Activated T-helper 17 cell treated with anti-CD3 and anti-CD28 coated beads, Interleukin-2, amount 50 U/mL, for 72 hours (primary cell): ENCODE measurements around the gene MPST. TPM values are rescaled to one million over a fixed set of nuclear protein-coding genes. Genes with fewer than 3 reads are reported as not detected.

ENCODE experiments used
- ATAC-seq: fragments of 150-1000 bp; cut with Tn5 transposase; replicated peaks from 2 replicates; pipeline ENCODE4 v1.10.0; 2021; ENCODE audit warnings: mild to moderate bottlenecking, moderate library complexity
- H3K27ac Mint-ChIP-seq: one replicate; pipeline ENCODE4 v1.8.0; 2022; ENCODE audit warnings: mixed read lengths
- H3K27me3 Mint-ChIP-seq: one replicate; pipeline ENCODE4 v1.8.0; 2022; ENCODE audit warnings: mixed read lengths
- H3K36me3 Mint-ChIP-seq: one replicate; pipeline ENCODE4 v1.8.0; 2022; ENCODE audit warnings: low read depth, mild to moderate bottlenecking, mixed read lengths
- H3K4me1 Mint-ChIP-seq: one replicate; pipeline ENCODE4 v1.8.0; 2022; ENCODE audit warnings: mixed read lengths
- H3K4me3 Mint-ChIP-seq: one replicate; pipeline ENCODE4 v1.8.0; 2022; ENCODE audit warnings: mild to moderate bottlenecking, mixed read lengths
- H3K9me3 Mint-ChIP-seq: one replicate; pipeline ENCODE4 v1.8.0; 2022; ENCODE audit warnings: mixed read lengths
- total RNA-seq, 2 donors: library from RNA; stranded (reverse); gene quantifications; one replicate each; pipeline ENCODE4 v1.2.3, GENCODE V29; 2022

The MPST gene
- total RNA-seq, 2 donors from 2014 or later: 22.7 to 41.6 TPM

DNA sequence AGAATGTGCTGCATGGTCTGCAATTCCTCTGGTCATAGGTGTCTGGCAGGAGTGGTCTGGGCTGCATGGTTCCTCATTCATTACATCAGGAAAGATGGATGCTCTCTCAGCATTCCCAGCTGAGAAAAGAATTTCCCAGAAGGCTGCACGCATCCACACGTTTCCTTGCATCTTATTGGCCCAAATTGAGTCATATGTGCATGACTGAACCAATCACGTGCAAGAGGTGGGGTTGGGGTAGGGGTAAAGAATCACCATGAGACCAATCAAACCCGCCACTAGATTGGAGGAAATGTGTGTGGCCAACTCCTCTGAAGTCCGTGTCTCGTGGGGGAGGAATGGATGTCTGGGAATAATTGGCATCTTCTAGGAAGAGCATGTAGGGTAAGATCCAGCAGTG, 29.1 kb upstream of the MPST start:
- peaks cover 29% of the 10 kb centered on the region for H3K27me3 Mint-ChIP-seq
- no peaks in the 10 kb centered on the region for H3K36me3 Mint-ChIP-seq
- H3K4me1 Mint-ChIP-seq: no peaks in the 10 kb centered on the region
- ATAC-seq: no peak
- H3K4me3 Mint-ChIP-seq: no peak overlapping the region
- H3K27ac Mint-ChIP-seq: no peak overlapping the region
- peaks cover 10% of the 10 kb centered on the region for H3K9me3 Mint-ChIP-seq

DNA sequence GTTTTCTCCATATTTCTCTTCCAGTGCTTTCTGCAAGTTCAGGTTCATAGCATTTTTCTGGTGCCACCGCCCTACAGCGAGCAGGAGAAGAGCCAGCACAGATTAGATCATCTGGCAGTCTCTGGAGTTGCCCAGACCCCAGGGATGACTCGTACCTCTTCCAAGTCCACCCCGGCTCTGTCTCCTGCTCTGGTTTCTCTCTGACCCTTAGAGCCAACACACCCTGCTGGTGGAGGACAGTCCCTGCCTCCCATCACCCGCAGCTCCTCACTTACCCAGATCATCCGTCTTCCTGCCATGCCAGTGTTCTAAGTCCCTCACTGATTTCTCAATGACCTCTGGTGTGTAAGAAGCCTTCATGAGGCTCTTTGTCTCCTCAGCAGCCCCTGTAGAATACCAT, 28.3 kb upstream of the MPST start:
- H3K4me3 Mint-ChIP-seq: no peak overlapping the region
- H3K9me3 Mint-ChIP-seq: peaks cover 7% of the 10 kb centered on the region
- H3K4me1 Mint-ChIP-seq: no peaks in the 10 kb centered on the region
- H3K36me3 Mint-ChIP-seq: no peaks in the 10 kb centered on the region
- no peak overlapping the region for H3K27ac Mint-ChIP-seq
- H3K27me3 Mint-ChIP-seq: peaks cover 29% of the 10 kb centered on the region
- ATAC-seq: no peak

DNA sequence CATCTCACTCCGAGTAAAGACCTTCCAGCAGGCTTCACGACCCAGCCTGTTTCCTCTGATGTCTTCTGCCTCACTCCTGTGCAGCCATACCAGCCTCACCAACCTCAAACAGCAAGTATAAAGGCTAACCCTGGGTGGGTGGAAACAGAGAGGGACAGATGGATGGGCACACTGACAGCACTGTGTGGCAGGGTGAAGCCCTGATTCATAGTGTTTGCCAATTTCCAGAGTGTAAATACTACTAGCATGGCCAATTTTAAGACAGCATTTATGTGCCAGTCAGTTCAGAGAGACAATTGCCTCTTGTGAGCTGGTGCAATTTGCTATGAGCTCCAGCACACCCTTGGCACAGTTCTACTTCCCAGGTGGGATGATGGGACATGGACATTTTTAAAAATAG, 21.8 kb upstream of the MPST start:
- no peak for ATAC-seq
- H3K9me3 Mint-ChIP-seq: no peaks in the 10 kb centered on the region
- no peaks in the 10 kb centered on the region for H3K36me3 Mint-ChIP-seq
- H3K27me3 Mint-ChIP-seq: peaks cover 8% of the 10 kb centered on the region
- H3K4me3 Mint-ChIP-seq: no peak overlapping the region
- no peaks in the 10 kb centered on the region for H3K4me1 Mint-ChIP-seq
- no peak overlapping the region for H3K27ac Mint-ChIP-seq

DNA sequence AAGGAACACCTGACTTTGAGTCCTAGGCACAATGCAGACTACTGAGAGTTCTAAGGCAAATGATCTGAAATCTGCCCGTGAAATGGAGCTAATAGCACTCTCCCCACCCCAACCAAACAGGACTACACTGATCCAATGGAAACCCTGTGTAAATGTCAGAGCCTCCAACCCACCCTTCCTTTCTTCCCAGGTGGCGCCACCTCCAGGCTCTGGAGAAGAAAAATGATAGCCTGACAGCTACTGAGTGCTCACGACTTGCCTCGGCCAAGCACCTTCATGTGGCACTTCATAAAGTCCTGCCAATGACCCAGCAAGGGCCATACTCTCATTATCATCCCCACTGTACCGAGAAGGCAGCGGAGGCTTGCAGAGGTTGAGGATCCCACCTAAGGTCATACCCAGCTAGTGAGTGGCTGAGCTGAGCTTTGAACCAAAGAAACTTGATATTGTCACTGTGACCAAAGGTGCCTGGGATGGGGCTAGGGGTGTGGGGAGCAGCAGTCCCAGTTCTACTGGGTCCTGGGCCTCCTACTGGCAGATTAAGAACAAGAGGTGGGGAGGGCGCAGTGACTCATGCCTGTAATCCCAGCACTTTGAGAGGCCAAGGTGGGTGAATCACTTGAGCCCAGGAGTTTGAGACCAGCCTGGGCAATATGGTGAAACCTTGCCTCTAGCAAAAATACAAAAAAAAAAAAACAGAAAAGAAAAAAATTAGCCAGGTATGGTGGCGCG, 20.8 kb upstream of the MPST start:
- Mint-ChIP-seq H3K27ac (no peak overlapping the region), H3K27me3 (peaks cover 16% of the 10 kb centered on the region), H3K4me1 (no peaks in the 10 kb centered on the region), H3K36me3 (no peaks in the 10 kb centered on the region), H3K4me3 (no peak overlapping the region), H3K9me3 (no peaks in the 10 kb centered on the region)
- ATAC-seq: peak; percentile 60

DNA sequence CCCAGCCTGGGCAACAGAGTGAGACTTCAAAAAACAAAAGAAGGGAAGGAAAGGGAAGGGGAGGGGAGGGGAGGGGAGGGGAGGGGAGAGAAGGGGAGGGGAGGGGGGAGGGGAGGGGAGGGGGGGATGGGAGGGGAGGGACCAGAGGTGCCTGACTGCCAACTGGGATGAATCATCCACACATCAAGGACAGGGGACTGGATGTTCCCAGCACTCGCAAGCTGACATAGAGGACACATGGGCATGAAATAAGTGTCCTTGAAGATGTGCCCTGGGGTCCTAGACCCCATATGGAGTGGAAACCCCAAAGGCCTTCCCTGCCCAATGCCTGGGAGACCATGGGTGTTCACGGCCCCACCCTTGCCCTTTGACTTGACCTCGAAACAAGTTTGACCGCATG, 20.1 kb upstream of the MPST start:
- no peaks in the 10 kb centered on the region for H3K36me3 Mint-ChIP-seq
- H3K9me3 Mint-ChIP-seq: no peaks in the 10 kb centered on the region
- no peaks in the 10 kb centered on the region for H3K4me1 Mint-ChIP-seq
- ATAC-seq: no peak
- H3K27ac Mint-ChIP-seq: no peak overlapping the region
- H3K4me3 Mint-ChIP-seq: no peak overlapping the region
- H3K27me3 Mint-ChIP-seq: peaks cover 16% of the 10 kb centered on the region

DNA sequence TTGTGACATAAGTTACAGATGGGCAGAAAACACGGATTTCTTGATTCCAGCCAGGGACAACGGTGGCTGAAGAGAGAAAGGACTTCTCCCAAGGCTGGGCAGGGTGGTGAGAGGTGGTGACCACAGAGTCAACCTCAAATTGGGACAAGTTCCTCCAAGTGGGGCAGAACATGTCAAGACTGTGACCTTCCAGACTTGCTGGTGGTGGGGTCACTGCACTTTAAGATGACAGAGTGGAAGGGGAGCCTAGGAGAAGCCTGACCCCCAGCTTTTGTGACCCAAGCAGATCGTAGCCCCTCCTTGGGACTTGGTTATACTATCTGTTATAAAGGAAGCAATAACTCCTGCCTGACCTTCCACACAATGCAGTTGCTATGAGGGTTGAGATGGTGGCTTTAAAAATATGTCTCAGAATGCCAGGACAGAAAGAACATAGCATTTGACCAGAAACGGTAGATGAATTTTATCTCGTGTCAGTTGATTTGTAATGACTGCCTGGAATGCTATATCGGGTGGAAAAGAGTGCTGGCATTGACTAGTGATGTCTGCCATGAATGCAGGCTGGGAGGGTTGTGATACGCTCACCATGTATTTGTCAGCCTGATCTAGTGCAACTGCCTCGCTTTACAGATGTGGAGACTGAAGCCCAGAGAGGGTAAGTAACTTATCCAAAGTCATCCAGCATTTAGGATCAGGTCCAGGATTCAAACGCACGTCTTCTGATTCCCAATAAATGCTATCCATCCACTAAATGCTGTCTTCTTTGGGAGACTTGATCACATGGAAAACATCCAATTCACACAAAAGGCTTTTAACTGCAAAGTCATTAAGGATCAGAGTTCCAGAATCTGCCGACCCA, 18.6 kb upstream of the MPST start:
- ATAC-seq: no peak
- Mint-ChIP-seq H3K4me1 (no peaks in the 10 kb centered on the region), H3K27ac (no peak overlapping the region), H3K36me3 (no peaks in the 10 kb centered on the region), H3K4me3 (no peak overlapping the region), H3K9me3 (no peaks in the 10 kb centered on the region), H3K27me3 (peaks cover 23% of the 10 kb centered on the region)

DNA sequence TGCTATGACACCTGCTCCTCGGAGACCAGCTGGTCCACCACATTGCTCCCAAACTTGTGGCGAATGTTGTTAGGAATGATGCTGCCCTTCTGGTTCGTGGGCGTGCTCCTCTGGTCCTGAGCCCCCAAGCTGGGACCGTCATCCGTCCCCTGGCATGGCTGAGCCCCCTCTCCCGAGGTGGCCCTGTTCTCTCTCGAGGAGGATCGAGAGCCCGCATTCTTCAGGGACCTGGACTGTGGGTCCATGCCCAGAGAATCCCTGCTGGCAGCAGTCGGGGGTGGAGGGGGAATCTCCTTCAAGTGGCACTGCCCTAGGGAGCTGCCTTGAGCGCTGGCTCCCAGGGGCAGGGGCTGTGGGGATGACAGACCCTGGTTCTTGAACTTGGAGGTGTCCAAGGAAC, 17.7 kb upstream of the MPST start:
- Mint-ChIP-seq H3K4me3 (no peak overlapping the region), H3K9me3 (no peaks in the 10 kb centered on the region), H3K27me3 (peaks cover 28% of the 10 kb centered on the region), H3K36me3 (no peaks in the 10 kb centered on the region), H3K4me1 (no peaks in the 10 kb centered on the region), H3K27ac (no peak overlapping the region)
- ATAC-seq: no peak

DNA sequence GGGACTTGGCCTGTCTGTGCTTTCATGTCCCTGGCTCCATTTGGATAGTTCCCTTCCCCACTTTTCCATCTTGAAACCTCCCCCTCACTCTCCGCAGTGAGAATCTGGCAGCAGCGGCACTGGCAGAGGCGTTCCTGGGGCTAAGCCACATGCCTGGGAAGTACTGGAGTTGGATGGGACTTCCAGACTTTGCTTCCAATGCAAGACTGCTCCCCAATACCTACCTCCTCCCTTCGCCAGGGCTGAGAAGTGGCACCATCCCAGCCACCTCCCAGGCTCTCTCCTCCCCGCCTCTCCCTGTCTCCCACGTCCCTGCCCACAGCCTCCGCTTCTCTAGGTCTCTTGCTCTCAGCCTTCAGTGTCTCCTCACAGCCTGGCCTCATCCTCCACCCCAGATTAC, 16.9 kb upstream of the MPST start:
- Mint-ChIP-seq H3K36me3 (no peaks in the 10 kb centered on the region), H3K4me1 (no peaks in the 10 kb centered on the region), H3K27ac (no peak overlapping the region), H3K9me3 (no peaks in the 10 kb centered on the region), H3K4me3 (no peak overlapping the region), H3K27me3 (peaks cover 26% of the 10 kb centered on the region)
- ATAC-seq: no peak

DNA sequence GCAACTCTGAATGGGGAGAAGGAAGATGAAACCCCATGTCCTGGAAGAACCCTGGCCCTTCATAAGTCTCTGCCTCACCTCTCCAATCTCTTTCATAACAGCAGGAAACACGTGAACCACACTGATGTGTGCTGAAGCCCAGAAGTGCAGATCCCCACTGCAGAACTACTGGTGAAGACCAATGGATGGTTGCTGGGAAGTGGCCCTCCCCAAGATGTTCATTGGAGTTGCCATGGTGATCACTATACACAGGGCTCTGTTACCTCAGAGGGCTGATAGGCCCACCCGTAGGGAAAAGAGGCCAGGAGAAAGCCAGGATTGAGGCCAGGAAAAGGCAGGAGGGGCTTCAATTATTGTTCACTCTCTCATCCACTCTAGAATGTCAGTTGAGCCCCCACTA, 11.9 kb upstream of the MPST start:
- H3K27me3 Mint-ChIP-seq: peaks cover 31% of the 10 kb centered on the region
- H3K9me3 Mint-ChIP-seq: no peaks in the 10 kb centered on the region
- H3K36me3 Mint-ChIP-seq: no peaks in the 10 kb centered on the region
- H3K27ac Mint-ChIP-seq: no peak overlapping the region
- no peaks in the 10 kb centered on the region for H3K4me1 Mint-ChIP-seq
- ATAC-seq: no peak
- no peak overlapping the region for H3K4me3 Mint-ChIP-seq

DNA sequence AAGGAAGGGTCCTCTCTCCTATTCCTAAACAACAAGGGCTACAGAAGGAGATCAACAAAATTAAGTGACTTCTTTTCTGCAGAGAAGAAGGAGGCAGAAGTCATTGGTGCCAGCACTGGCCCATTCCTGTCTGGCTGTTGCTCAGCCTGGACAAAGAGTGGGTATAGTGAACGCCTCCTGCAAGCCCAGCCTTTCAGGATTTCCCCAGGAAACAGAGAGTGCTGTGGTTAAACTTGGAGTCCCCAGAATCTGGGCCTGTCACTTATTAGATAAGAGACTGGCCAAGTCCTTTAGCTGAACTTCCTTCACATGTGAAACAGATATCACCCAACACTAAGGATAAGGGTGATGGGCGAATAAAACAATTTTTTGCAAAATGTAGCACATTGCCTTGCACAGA, 11.2 kb upstream of the MPST start:
- peaks cover 26% of the 10 kb centered on the region for H3K27me3 Mint-ChIP-seq
- H3K4me1 Mint-ChIP-seq: no peaks in the 10 kb centered on the region
- no peak overlapping the region for H3K27ac Mint-ChIP-seq
- H3K9me3 Mint-ChIP-seq: no peaks in the 10 kb centered on the region
- H3K4me3 Mint-ChIP-seq: no peak overlapping the region
- ATAC-seq: no peak
- H3K36me3 Mint-ChIP-seq: no peaks in the 10 kb centered on the region

DNA sequence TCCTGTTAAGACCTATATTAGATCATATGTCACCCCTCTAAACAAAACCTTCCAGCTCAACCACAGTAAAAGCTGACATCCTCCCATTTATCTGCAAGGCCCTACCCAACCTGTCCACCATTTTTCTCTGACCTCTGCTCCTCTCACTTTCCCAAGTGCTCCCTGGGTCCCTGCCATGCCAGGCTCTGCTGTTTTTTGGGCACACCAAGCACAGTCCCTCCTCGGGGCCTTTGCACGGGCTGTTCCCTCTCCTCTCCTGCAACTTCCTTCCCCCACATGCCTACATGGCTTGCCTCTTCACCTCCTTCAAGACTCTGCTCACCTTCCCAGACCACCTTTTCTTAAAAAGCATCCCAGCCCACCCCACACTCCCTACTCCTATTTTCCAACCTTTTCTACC, 10.1 kb upstream of the MPST start:
- H3K4me1 Mint-ChIP-seq: no peaks in the 10 kb centered on the region
- ATAC-seq: no peak
- no peak overlapping the region for H3K27ac Mint-ChIP-seq
- H3K27me3 Mint-ChIP-seq: peaks cover 23% of the 10 kb centered on the region
- no peaks in the 10 kb centered on the region for H3K9me3 Mint-ChIP-seq
- H3K4me3 Mint-ChIP-seq: no peak overlapping the region
- H3K36me3 Mint-ChIP-seq: no peaks in the 10 kb centered on the region

DNA sequence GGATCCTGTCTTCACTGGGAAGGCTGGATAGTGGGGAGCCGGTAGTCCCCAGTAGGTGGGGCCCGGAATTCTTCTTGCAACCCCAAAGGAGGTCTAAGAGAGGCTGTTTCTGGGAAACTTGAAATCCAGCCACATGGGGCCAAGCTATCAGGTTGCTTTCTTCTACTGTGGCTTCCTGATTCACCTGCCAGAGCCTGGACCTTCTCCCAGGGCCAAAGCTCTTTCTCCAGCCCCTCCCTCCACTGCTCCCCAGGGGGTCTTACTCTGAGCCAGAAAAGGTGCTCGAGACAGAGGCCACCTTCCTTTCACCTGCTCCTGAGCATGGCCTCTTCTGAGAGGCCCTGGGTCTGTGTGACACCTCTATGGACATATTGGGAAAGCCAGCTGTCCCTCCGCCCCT, 9.4 kb upstream of the MPST start:
- no peaks in the 10 kb centered on the region for H3K9me3 Mint-ChIP-seq
- H3K4me1 Mint-ChIP-seq: no peaks in the 10 kb centered on the region
- H3K36me3 Mint-ChIP-seq: no peaks in the 10 kb centered on the region
- H3K4me3 Mint-ChIP-seq: no peak overlapping the region
- no peak for ATAC-seq
- peaks cover 23% of the 10 kb centered on the region for H3K27me3 Mint-ChIP-seq
- no peak overlapping the region for H3K27ac Mint-ChIP-seq

DNA sequence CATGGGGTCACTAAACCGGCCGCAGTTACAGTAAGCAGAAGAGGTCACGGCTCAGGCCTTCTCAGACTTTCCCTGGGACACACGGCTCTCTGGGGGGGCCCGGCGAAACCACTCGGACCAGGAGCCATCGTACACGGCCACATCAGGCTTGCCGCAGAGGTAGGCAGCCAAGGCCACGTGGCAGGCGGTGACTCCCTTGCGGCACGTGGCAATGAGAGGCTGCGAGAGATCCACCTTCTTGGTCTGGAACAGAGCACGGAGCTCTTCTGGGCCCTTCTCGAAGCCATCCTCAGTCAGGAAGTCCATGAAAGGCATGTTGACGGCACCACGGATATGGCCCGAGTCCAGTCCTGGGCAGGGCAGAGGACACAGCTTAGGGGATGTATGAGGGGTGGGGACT, 8.6 kb upstream of the MPST start:
- Mint-ChIP-seq H3K4me3 (no peak overlapping the region), H3K27ac (no peak overlapping the region), H3K4me1 (no peaks in the 10 kb centered on the region), H3K9me3 (no peaks in the 10 kb centered on the region), H3K27me3 (peaks cover 16% of the 10 kb centered on the region), H3K36me3 (no peaks in the 10 kb centered on the region)
- no peak for ATAC-seq

DNA sequence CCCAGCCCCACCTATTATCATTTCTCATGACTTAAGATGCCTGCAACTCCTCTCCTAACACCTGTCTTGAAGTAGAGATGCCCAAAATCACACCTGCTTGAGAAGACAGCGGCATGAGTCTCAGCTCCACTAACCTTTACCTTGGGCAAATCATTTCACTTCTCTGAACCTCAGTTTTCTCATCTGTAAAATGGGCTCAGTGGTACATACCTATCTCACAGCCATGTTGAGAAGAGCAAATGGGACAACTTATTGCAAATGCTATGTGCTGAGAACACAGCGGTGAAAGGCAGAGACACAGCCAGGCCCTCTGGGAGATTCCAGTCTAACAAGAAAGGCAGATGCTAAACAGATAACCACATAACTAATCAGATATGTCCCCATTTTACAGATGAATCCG, 8.1 kb upstream of the MPST start:
- peaks cover 12% of the 10 kb centered on the region for H3K27me3 Mint-ChIP-seq
- ATAC-seq: no peak
- no peak overlapping the region for H3K4me3 Mint-ChIP-seq
- no peaks in the 10 kb centered on the region for H3K9me3 Mint-ChIP-seq
- H3K36me3 Mint-ChIP-seq: no peaks in the 10 kb centered on the region
- H3K27ac Mint-ChIP-seq: no peak overlapping the region
- no peaks in the 10 kb centered on the region for H3K4me1 Mint-ChIP-seq

DNA sequence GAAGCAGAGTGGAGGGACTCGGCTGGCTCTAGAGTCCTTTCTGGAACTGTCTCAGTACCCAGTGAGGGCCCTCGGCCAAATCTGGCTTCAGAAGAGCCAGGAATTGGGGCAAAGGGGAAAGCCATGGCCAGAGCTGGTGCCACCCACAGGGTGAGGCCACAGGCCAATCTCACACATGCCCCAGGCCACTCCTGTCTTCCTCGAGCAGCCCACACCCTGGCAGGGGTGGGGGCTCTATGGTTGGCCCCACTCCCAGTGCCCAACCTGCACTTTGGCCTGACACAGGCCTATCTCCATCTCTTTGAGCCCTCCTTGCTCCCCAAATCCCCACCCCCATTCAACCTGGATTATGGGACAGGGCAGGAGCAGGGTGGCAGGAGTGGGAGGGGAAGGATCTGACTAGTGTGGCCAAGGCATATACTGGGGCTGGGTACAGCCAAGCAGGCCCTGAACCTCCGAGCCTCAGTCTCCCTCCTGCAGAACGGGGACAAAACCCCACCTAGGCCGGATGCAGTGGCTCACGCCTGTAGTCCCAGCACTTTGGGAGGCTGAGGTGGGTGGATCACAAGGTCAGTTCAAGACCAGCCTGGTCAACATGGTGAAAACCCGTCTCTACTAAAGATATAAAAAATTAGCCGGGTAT, 7.2 kb upstream of the MPST start:
- Mint-ChIP-seq H3K27me3 (peaks cover 11% of the 10 kb centered on the region), H3K4me1 (no peaks in the 10 kb centered on the region), H3K27ac (no peak overlapping the region), H3K4me3 (no peak overlapping the region), H3K36me3 (no peaks in the 10 kb centered on the region), H3K9me3 (no peaks in the 10 kb centered on the region)
- no peak for ATAC-seq
